GM12878 (cell line): ENCODE results near the gene DNAAF5. TPM values are rescaled to one million over a fixed set of nuclear protein-coding genes. Genes with fewer than 3 reads are reported as not detected.

Experiments used
- ATAC-seq: fragments of 200-7000 bp; cut with Tn5 transposase; 3 replicates; pipeline ENCODE4 v1.9.1; 2020; ENCODE audit warnings: mild to moderate bottlenecking, moderate library complexity
- BruUV-seq: library from RNA; stranded (reverse); fragments of 400-500 nt; replicated peaks from 2 replicates; lab custom pipeline; 2021; lab: Mats Ljungman, UMichigan
- CTCF ChIA-PET: fragments of 300-600 bp; sonication (Branson Sonifier 250); formaldehyde crosslinking; extraction: SDS; loops from one replicate; lab custom pipeline; 2021; ENCODE audit warnings: inconsistent platforms; lab: Yijun Ruan, JAX
- POLR2A ChIA-PET: fragments of 350-600 bp; formaldehyde crosslinking; extraction: SDS; loops from one replicate; lab custom pipeline; 2021; ENCODE audit warnings: inconsistent platforms; lab: Charles Lee
- RAD21 ChIA-PET: fragments of 300-600 bp; sonication (Branson Sonifier 250); formaldehyde crosslinking; loops from one replicate; lab custom pipeline; 2023; ENCODE audit warnings: antibody characterized with exemption; ENCODE audit not compliant: unreplicated experiment; lab: Charles Lee
- SMC1A ChIA-PET: fragments of 300-600 bp; sonication (Branson Sonifier 250); formaldehyde crosslinking; loops from one replicate; lab custom pipeline; 2023; ENCODE audit not compliant: unreplicated experiment, uncharacterized antibody; lab: Charles Lee
- DNase-seq: peaks from one replicate; pipeline ENCODE4 v3.0.0-alpha.2; 2011; ENCODE audit warnings: low read depth, low spot score
- FAIRE-seq: peaks from 3 replicates; lab custom pipeline; 2011; peaks lifted over from hg19 to GRCh38; lab: Jason Lieb, UNC
- H2AFZ ChIP-seq: 2 replicates; pipeline ENCODE4 v1.6.0; 2011; ENCODE audit warnings: low read depth, low read length, control low read depth; ENCODE audit not compliant: control insufficient read depth
- H3K27ac ChIP-seq: 2 replicates; pipeline ENCODE4 v1.5.1; 2011; ENCODE audit warnings: control low read depth; ENCODE audit not compliant: control insufficient read depth, insufficient read depth
- H3K27me3 ChIP-seq, 2 experiments: replicated peaks in 1 of 2; 2 replicates each; pipeline versions ENCODE4 v1.6.0 to v1.6.1; 2011; ENCODE audit warnings: low read length in 1 of 2; ENCODE audit not compliant: control insufficient read depth in 2 of 2, insufficient read depth in 2 of 2
- H3K36me3 ChIP-seq, 2 experiments: 2 replicates each; pipeline ENCODE4 v1.5.1; 2011; ENCODE audit warnings: low read length in 1 of 2; ENCODE audit not compliant: control insufficient read depth in 2 of 2, insufficient read depth in 2 of 2
- H3K4me1 ChIP-seq: 2 replicates; pipeline ENCODE4 v1.6.1; 2011; ENCODE audit warnings: mild to moderate bottlenecking, low read length, moderate library complexity, mixed read lengths; ENCODE audit not compliant: control insufficient read depth, insufficient read depth
- H3K4me2 ChIP-seq: 2 replicates; pipeline ENCODE4 v1.6.0; 2011; ENCODE audit warnings: control low read depth; ENCODE audit not compliant: control insufficient read depth, insufficient read depth
- H3K4me3 ChIP-seq: fragments of 200-600 bp; sonication (generic); 2 replicates; pipeline ENCODE4 v1.5.1; 2016
- H3K79me2 ChIP-seq: 2 replicates; pipeline ENCODE4 v1.6.0; 2011; ENCODE audit warnings: low read length; ENCODE audit not compliant: control insufficient read depth, insufficient read depth
- H3K9ac ChIP-seq: 2 replicates; pipeline ENCODE4 v1.8.0; 2011; ENCODE audit warnings: low read length, control low read depth, mixed read lengths; ENCODE audit not compliant: control insufficient read depth, insufficient read depth
- H3K9me3 ChIP-seq: replicated peaks from 3 replicates; pipeline ENCODE4 v1.5.1; 2011; ENCODE audit warnings: mild to moderate bottlenecking, low read length; ENCODE audit not compliant: control insufficient read depth, insufficient read depth
- H4K20me1 ChIP-seq: 2 replicates; pipeline ENCODE4 v1.6.0; 2011; ENCODE audit not compliant: control insufficient read depth, insufficient read depth
- CHD4 ChIP-seq: fragments of 200-600 bp; sonication (generic); IDR thresholded peaks from 2 replicates; pipeline ENCODE4 v1.6.1; 2016; ENCODE audit warnings: mild to moderate bottlenecking
- EP300 ChIP-seq, 2 experiments: fragments of 150-350 bp in 1 of 2; IDR thresholded peaks; 2 replicates each; pipeline ENCODE4 v1.6.1; 2011 to 2012; ENCODE audit warnings: low read depth in 2 of 2, low read length in 2 of 2, borderline replicate concordance in 1 of 2, improper control_type of control experiment in 1 of 2, inconsistent platforms in 1 of 2; ENCODE audit not compliant: control insufficient read depth in 1 of 2
- GABPA ChIP-seq: IDR thresholded peaks from 2 replicates; pipeline ENCODE4 v1.6.1; 2014; ENCODE audit warnings: antibody characterized with exemption, low read depth, mild to moderate bottlenecking, inconsistent platforms
- HDAC2 ChIP-seq: fragments of 200-600 bp; sonication (generic); IDR thresholded peaks from 2 replicates; pipeline ENCODE4 v1.6.1; 2017
- HSF1 ChIP-seq: fragments of 150-350 bp; IDR thresholded peaks from 2 replicates; pipeline ENCODE4 v1.6.1; 2014; ENCODE audit warnings: mild to moderate bottlenecking, low read depth, low read length
- JUND ChIP-seq: IDR thresholded peaks from 2 replicates; pipeline ENCODE4 v1.6.1; 2012; ENCODE audit warnings: low read depth, mild to moderate bottlenecking, low read length, improper control_type of control experiment, moderate library complexity
- NBN ChIP-seq: fragments of 450-650 bp; IDR thresholded peaks from 2 replicates; pipeline ENCODE4 v1.6.1; 2016
- NFIC ChIP-seq: IDR thresholded peaks from 2 replicates; pipeline ENCODE4 v1.6.1; 2012; ENCODE audit warnings: low read depth, mild to moderate bottlenecking, inconsistent platforms, low read length, moderate library complexity
- POU2F2 ChIP-seq: IDR thresholded peaks from 3 replicates; pipeline ENCODE4 v1.6.1; 2011; ENCODE audit warnings: low read depth, mild to moderate bottlenecking, low read length, borderline replicate concordance
- SREBF1 ChIP-seq: IDR thresholded peaks from 2 replicates; pipeline ENCODE4 v1.6.1; 2012; ENCODE audit warnings: mild to moderate bottlenecking, low read length
- TCF12 ChIP-seq: IDR thresholded peaks from 2 replicates; pipeline ENCODE4 v1.6.1; 2011; ENCODE audit warnings: low read depth, mild to moderate bottlenecking, low read length
- TCF7 ChIP-seq: IDR thresholded peaks from 2 replicates; pipeline ENCODE4 v1.6.1; 2014; ENCODE audit warnings: antibody characterized with exemption, borderline replicate concordance
- YBX1 ChIP-seq: fragments of 450-650 bp; IDR thresholded peaks from 2 replicates; pipeline ENCODE4 v1.6.1; 2016; ENCODE audit warnings: antibody characterized with exemption
- ZBTB40 ChIP-seq: fragments of 450-650 bp; IDR thresholded peaks from 2 replicates; pipeline ENCODE4 v1.6.1; 2016; ENCODE audit warnings: mild to moderate bottlenecking, moderate library complexity, borderline replicate concordance
- ZNF384 ChIP-seq: IDR thresholded peaks from 2 replicates; pipeline ENCODE4 v1.6.1; 2012; ENCODE audit warnings: low read depth, mild to moderate bottlenecking, low read length, improper control_type of control experiment, borderline replicate concordance
- ZZZ3 ChIP-seq: IDR thresholded peaks from 2 replicates; pipeline ENCODE4 v1.6.1; 2011; ENCODE audit warnings: low read depth; ENCODE audit not compliant: control insufficient read depth, insufficient read length
- WGBS: methylation state at CpG from one replicate; pipeline ENCODE4 v1.1.6; 2016; ENCODE audit warnings: low lambda C conversion rate; ENCODE audit not compliant: insufficient replicate concordance, insufficient coverage; ENCODE audit errors: missing lambda C conversion rate; 5-methylcytosine and 5-hydroxymethylcytosine counted together
- in situ Hi-C: fragments of 300-500 bp; cut with MboI; formaldehyde crosslinking; loops from 9 replicates; pipeline ENCODE4 v1.14.3; 2018; ENCODE audit warnings: mixed read lengths
- intact Hi-C: fragments of 100-400 bp; cut with micrococcal nuclease; formaldehyde crosslinking; loops from one replicate; pipeline ENCODE4 v1.14.2; 2022; ENCODE audit not compliant: unreplicated experiment
- polyA plus RNA-seq, 11 experiments: library from polyadenylated mRNA; depleted of rRNA in 4 of 11; unstranded in 6 of 11; stranded (reverse) in 5 of 11; fragments of >200 nt; fragmentation: Nextera tagmentation in 4 of 11; fragmentation: Illumina TruSeq in 1 of 11; extraction: Ambion mirVana in 4 of 11; extraction: Trizol in 1 of 11; gene quantifications; 1 replicate in 1 of 11; 2 replicates in 10 of 11; pipeline versions ENCODE4 v1.2.1 to v1.2.3, GENCODE V29; 2011 to 2016; ENCODE audit warnings: inconsistent platforms in 2 of 11, missing spikeins in 2 of 11, low read depth in 1 of 11
- total RNA-seq, 4 experiments: library from RNA; depleted of rRNA in 3 of 4; stranded (reverse); fragments of >200 nt in 3 of 4; fragmentation: Illumina TruSeq in 1 of 4; extraction: Trizol in 1 of 4; gene quantifications; 2 replicates each; pipeline versions ENCODE4 v1.2.1 to v1.2.3, GENCODE V29; 2013 to 2021

DNAAF5 gene
- total and polyA plus RNA-seq, 10 of the 15 experiments (the other 5 are each of a cell fraction or from before 2014, with no cell fraction given), result 1.8 to 38.3 (median 9.2) TPM

GRCh38 chr7:721619-722248 lies 4.8 kb upstream of the DNAAF5 start:
- no peak for FAIRE-seq
- CTCF ChIA-PET, result interaction anchor here (1.3 kb wide), 1 partner anchor 10 kb away, joined by 3 read pairs; no protein-coding TSS in a partner anchor
- intact Hi-C loops, result no loop called here

More at GRCh38 chr7:721619-722248, 4.8 kb upstream of the DNAAF5 start:
- no peak overlapping the region for H3K27ac ChIP-seq
- TSS peak; percentile 40 for BruUV-seq
- peaks cover 14% of the 10 kb centered on the region for H3K79me2 ChIP-seq
- no peak overlapping the region for H3K4me3 ChIP-seq
- no peak for DNase-seq
- H4K20me1 ChIP-seq, result no peaks in the 10 kb centered on the region
- no peaks in the 10 kb centered on the region; a peak in 2 of 4 replicates for H3K36me3 ChIP-seq
- WGBS, result 98% methylated on average over 4 of the region's 5 CpGs
- peaks cover 5% of the 10 kb centered on the region for H3K9me3 ChIP-seq
- no peak for ATAC-seq
- SMC1A ChIA-PET, result no interaction called here
- in situ Hi-C loops, result no loop called here
- H3K9ac ChIP-seq, result no peak overlapping the region
- H3K4me2 ChIP-seq, result no peak overlapping the region
- no peak overlapping the region for H2AFZ ChIP-seq
- RAD21 ChIA-PET, result no interaction called here
- TF ChIP-seq TCF7, result no peak
- no peak for TF ChIP-seq ZNF384
- no peak for TF ChIP-seq CHD4
- no peak for TF ChIP-seq NFIC
- TF ChIP-seq JUND, result no peak
- TF ChIP-seq ZBTB40, result no peak
- TF ChIP-seq HDAC2, result no peak
- no peak for TF ChIP-seq ZZZ3
- no peak for TF ChIP-seq NBN
- no peak for TF ChIP-seq SREBF1
- TF ChIP-seq GABPA, result no peak
- TF ChIP-seq HSF1, result no peak
- TF ChIP-seq POU2F2, result no peak
- TF ChIP-seq YBX1, result no peak
- TF ChIP-seq EP300 (IDR thresholded peaks at IDR 0.05; ENCODE audit: borderline replicate concordance in 1 of 2, control insufficient read depth in 1 of 2, low read depth in 2 of 2, low read length in 2 of 2), result no peak
- no peak for TF ChIP-seq TCF12
- POLR2A ChIA-PET, result interaction anchor here (0.6 kb wide), 1 partner anchor 154 kb away, joined by 3 read pairs; no protein-coding TSS in a partner anchor
- H3K27me3 ChIP-seq, result no peaks in the 10 kb centered on the region
- H3K4me1 ChIP-seq, result peaks cover 15% of the 10 kb centered on the region
